ENCODE results near the gene MYO1B. TPM values are rescaled to one million over a fixed set of nuclear protein-coding genes. Genes with fewer than 3 reads are reported as not detected.
"Not testable (repeated sequence)": the region's sequence is repeated elsewhere in the genome, so short reads cannot be mapped to it uniquely, and the experiment has no call there.

The MYO1B gene
- polyA plus RNA-seq, 1 donor from 2014 or later: 72.2 TPM

GRCh38 chr2:191452065-191452464, 206.9 kb downstream of the MYO1B start:
- H3K79me2 ChIP-seq (replicated peaks; ENCODE audit: insufficient read depth, low read length): no peaks in the 10 kb centered on the region
- no peaks in the 10 kb centered on the region for H3K27me3 ChIP-seq (ENCODE audit: insufficient read depth, low read depth, low read length)
- no peaks in the 10 kb centered on the region for H3K9me2 ChIP-seq (ENCODE audit: insufficient read depth, low read length)
- no peaks in the 10 kb centered on the region for H4K20me1 ChIP-seq (ENCODE audit: insufficient read depth)
- H2AFZ ChIP-seq (ENCODE audit: low read depth, low read length): no peak overlapping the region
- TF ChIP-seq SMC3 (conservative IDR thresholded peaks at IDR 0.05; ENCODE audit: poor library complexity): no peak
- TF ChIP-seq EZH2 (IDR thresholded peaks at IDR 0.05; ENCODE audit: borderline replicate concordance, insufficient read depth, low read length, poor library complexity, severe bottlenecking): no peak
- no peak for TF ChIP-seq EP300 (conservative IDR thresholded peaks at IDR 0.05; ENCODE audit: poor library complexity, severe bottlenecking)
- no peak for TF ChIP-seq TAF1 (IDR thresholded peaks at IDR 0.05; ENCODE audit: low read depth)
- TF ChIP-seq RAD21 (conservative IDR thresholded peaks at IDR 0.05): no peak
- TF ChIP-seq POLR2AphosphoS5 (IDR thresholded peaks at IDR 0.05): no peak
- no peak for TF ChIP-seq REST (IDR thresholded peaks at IDR 0.05; ENCODE audit: borderline replicate concordance)
- TF ChIP-seq CTCF (IDR thresholded peaks at IDR 0.05; ENCODE audit: poor library complexity, severe bottlenecking): no peak
- no peak for TF ChIP-seq MXI1 (conservative IDR thresholded peaks at IDR 0.05; ENCODE audit: poor library complexity, severe bottlenecking)
- H3K4me3 ChIP-seq (ENCODE audit: low read length): no peak overlapping the region
- H3F3A ChIP-seq (ENCODE audit: insufficient read depth, low read length, poor library complexity, severe bottlenecking): no peaks in the 10 kb centered on the region
- no peak overlapping the region for H3K4me2 ChIP-seq (ENCODE audit: low read length)
- H3K9me3 ChIP-seq (ENCODE audit: low read length): peaks cover 4% of the 10 kb centered on the region
- H3K27ac ChIP-seq (ENCODE audit: low read length): no peak overlapping the region
- no peaks in the 10 kb centered on the region for H3K36me3 ChIP-seq (ENCODE audit: insufficient read depth, low read length)
- H3K9ac ChIP-seq (ENCODE audit: low read length): no peak overlapping the region

- no peaks in the 10 kb centered on the region for H4K20me1 ChIP-seq (ENCODE audit: insufficient read depth)
- no peak for TF ChIP-seq CTCF (IDR thresholded peaks at IDR 0.05; ENCODE audit: poor library complexity, severe bottlenecking)
- no peak for TF ChIP-seq RAD21 (conservative IDR thresholded peaks at IDR 0.05)
- no peak for TF ChIP-seq POLR2AphosphoS5 (IDR thresholded peaks at IDR 0.05)
- TF ChIP-seq SMC3 (conservative IDR thresholded peaks at IDR 0.05; ENCODE audit: poor library complexity): no peak
Observed at GRCh38 chr2:191453761-191454160, 208.6 kb downstream of the MYO1B start.

GRCh38 chr2:191456506-191456905, 211.3 kb downstream of the MYO1B start:
- not testable (repeated sequence) for H3K36me3 ChIP-seq (ENCODE audit: insufficient read depth, low read length); H3K27ac ChIP-seq (ENCODE audit: low read length); H3K9me2 ChIP-seq (ENCODE audit: insufficient read depth, low read length)

More at GRCh38 chr2:191453761-191454160, 208.6 kb downstream of the MYO1B start:
- H3K36me3 ChIP-seq (ENCODE audit: insufficient read depth, low read length): no peaks in the 10 kb centered on the region
- H3K4me2 ChIP-seq (ENCODE audit: low read length): no peak overlapping the region
- no peak overlapping the region for H3K27ac ChIP-seq (ENCODE audit: low read length)
- no peaks in the 10 kb centered on the region for H3K27me3 ChIP-seq (ENCODE audit: insufficient read depth, low read depth, low read length)
- H3F3A ChIP-seq (ENCODE audit: insufficient read depth, low read length, poor library complexity, severe bottlenecking): no peaks in the 10 kb centered on the region
- no peaks in the 10 kb centered on the region for H3K79me2 ChIP-seq (replicated peaks; ENCODE audit: insufficient read depth, low read length)
- peaks cover 4% of the 10 kb centered on the region for H3K9me3 ChIP-seq (ENCODE audit: low read length)
- no peak overlapping the region for H3K4me3 ChIP-seq (ENCODE audit: low read length)
- no peak overlapping the region for H2AFZ ChIP-seq (ENCODE audit: low read depth, low read length)
- no peak overlapping the region for H3K9ac ChIP-seq (ENCODE audit: low read length)
- H3K9me2 ChIP-seq (ENCODE audit: insufficient read depth, low read length): no peaks in the 10 kb centered on the region

More at GRCh38 chr2:191456506-191456905, 211.3 kb downstream of the MYO1B start:
- not testable (repeated sequence) for H3F3A ChIP-seq (ENCODE audit: insufficient read depth, low read length, poor library complexity, severe bottlenecking); H3K27me3 ChIP-seq (ENCODE audit: insufficient read depth, low read depth, low read length); H4K20me1 ChIP-seq (ENCODE audit: insufficient read depth); H3K4me3 ChIP-seq (ENCODE audit: low read length); H3K79me2 ChIP-seq (replicated peaks; ENCODE audit: insufficient read depth, low read length); H3K4me2 ChIP-seq (ENCODE audit: low read length); H2AFZ ChIP-seq (ENCODE audit: low read depth, low read length); H3K9ac ChIP-seq (ENCODE audit: low read length); H3K9me3 ChIP-seq (ENCODE audit: low read length)
